BJ (cell line): ENCODE data around the gene DBN1. TPM values are rescaled to one million over a fixed set of nuclear protein-coding genes. Genes with fewer than 3 reads are reported as not detected.

Experiments
- CTCF ChIA-PET: fragments of 350-600 bp; formaldehyde crosslinking; extraction: SDS; loops from one replicate; lab custom pipeline; 2021; ENCODE audit warnings: antibody characterized with exemption, inconsistent platforms; lab: Yijun Ruan, JAX
- POLR2A ChIA-PET: fragments of 300-600 bp; sonication (Branson Sonifier 250); formaldehyde crosslinking; extraction: SDS; loops from one replicate; lab custom pipeline; 2021; ENCODE audit warnings: antibody characterized with exemption; lab: Charles Lee
- DNase-seq: peaks from one replicate; pipeline ENCODE4 v3.0.0-alpha.2; 2011; ENCODE audit warnings: low read depth
- H3K27me3 ChIP-seq: 2 replicates; pipeline ENCODE4 v1.6.0; 2011; ENCODE audit warnings: low read length; ENCODE audit not compliant: control insufficient read depth, insufficient read depth
- H3K36me3 ChIP-seq: 2 replicates; pipeline ENCODE4 v1.5.1; 2011; ENCODE audit warnings: low read length; ENCODE audit not compliant: control insufficient read depth, insufficient read depth
- H3K4me3 ChIP-seq: 2 replicates; pipeline ENCODE4 v1.5.1; 2011; ENCODE audit warnings: low read depth, mild to moderate bottlenecking, control low read depth, low read length
- CTCF ChIP-seq: IDR thresholded peaks from 2 replicates; pipeline ENCODE4 v1.5.1; 2011; ENCODE audit warnings: low read depth, mild to moderate bottlenecking, control low read depth, inconsistent platforms, low read length, moderate library complexity; ENCODE audit not compliant: insufficient read depth
- polyA plus RNA-seq: library from polyadenylated mRNA; depleted of rRNA; stranded (reverse); fragments of >200 nt; gene quantifications from 2 replicates; pipeline ENCODE4 v1.2.3, GENCODE V29; 2011

DBN1 gene
- polyA plus RNA-seq, 1 experiment, result 176 TPM

GRCh38 chr5:177484902-177485549, 11.6 kb upstream of the DBN1 start:
- DNase-seq, result no peak
- POLR2A ChIA-PET, result no interaction called here
- CTCF ChIA-PET, result interaction anchor here (1.6 to 4.0 kb wide), 3 partner anchors 10 to 17 kb away, joined by 4 to 21 read pairs (median 7); no protein-coding TSS in a partner anchor
- H3K27me3 ChIP-seq, result no peaks in the 10 kb centered on the region
- peaks cover 69% of the 10 kb centered on the region for H3K36me3 ChIP-seq
- TF ChIP-seq CTCF, result no peak
- no peak overlapping the region for H3K4me3 ChIP-seq

- CTCF ChIA-PET, result interaction anchor here (1.6 to 4.0 kb wide), 2 partner anchors 11 to 17 kb away, joined by 4 to 21 read pairs; no protein-coding TSS in a partner anchor
- no peak for TF ChIP-seq CTCF
- no peaks in the 10 kb centered on the region for H3K27me3 ChIP-seq
- H3K36me3 ChIP-seq, result peaks cover 61% of the 10 kb centered on the region
- H3K4me3 ChIP-seq, result no peak overlapping the region
- DNase-seq, result no peak
- POLR2A ChIA-PET, result interaction anchor here (0.6 kb wide), 1 partner anchor 23 kb away, joined by 3 read pairs; no protein-coding TSS in a partner anchor
Measured at GRCh38 chr5:177483994-177484901, 10.8 kb upstream of the DBN1 start.

- Histone ChIP-seq H3K27me3 (no peaks in the 10 kb centered on the region), H3K4me3 (no peak overlapping the region), H3K36me3 (peaks cover 50% of the 10 kb centered on the region)
- no peak for TF ChIP-seq CTCF
- no peak for DNase-seq
- POLR2A ChIA-PET, result no interaction called here
- CTCF ChIA-PET, result interaction anchor here (0.7 to 8.3 kb wide), 3 partner anchors 11 to 92 kb away, joined by 3 to 85 read pairs (median 4); partner anchors contain the start of gene PDLIM7
Measured at GRCh38 chr5:177483042-177483441, 9.6 kb upstream of the DBN1 start.

GRCh38 chr5:177482359-177482795, 8.9 kb upstream of the DBN1 start:
- CTCF ChIA-PET, result interaction anchor here (0.7 to 8.3 kb wide), 4 partner anchors 12 to 92 kb away, joined by 3 to 85 read pairs (median 4); partner anchors contain the start of gene PDLIM7
- POLR2A ChIA-PET, result interaction anchor here (1.4 kb wide), 2 partner anchors 11 to 13 kb away, joined by 4 to 8 read pairs; no protein-coding TSS in a partner anchor
- H3K36me3 ChIP-seq, result peaks cover 44% of the 10 kb centered on the region

More at GRCh38 chr5:177482359-177482795, 8.9 kb upstream of the DBN1 start:
- H3K27me3 ChIP-seq, result no peaks in the 10 kb centered on the region
- no peak overlapping the region for H3K4me3 ChIP-seq
- TF ChIP-seq CTCF, result no peak
- no peak for DNase-seq
